A673 (cell line): ENCODE results near the gene LRRC4C. TPM values are rescaled to one million over a fixed set of nuclear protein-coding genes. Genes with fewer than 3 reads are reported as not detected.

Experiments
- BruUV-seq: library from RNA; stranded (reverse); fragments of 400-500 nt; replicated peaks from 2 replicates; lab custom pipeline; 2021; lab: Mats Ljungman, UMichigan
- CTCF ChIA-PET: fragments of 300-600 bp; sonication (Branson Sonifier 250); formaldehyde crosslinking; loops from one replicate; lab custom pipeline; 2022; ENCODE audit warnings: antibody characterized with exemption; lab: Charles Lee
- POLR2A ChIA-PET: fragments of 300-600 bp; sonication (Branson Sonifier 250); formaldehyde crosslinking; loops from one replicate; lab custom pipeline; 2022; ENCODE audit warnings: antibody characterized with exemption; ENCODE audit not compliant: low non-redundant PET; lab: Charles Lee
- DNase-seq: peaks from one replicate; pipeline ENCODE4 v3.0.0-alpha.2; 2015; ENCODE audit warnings: low spot score
- H3K27ac ChIP-seq: fragments of 200-600 bp; sonication (generic); 2 replicates; pipeline ENCODE4 v1.5.1; 2016; ENCODE audit warnings: mixed run types, low read depth, mild to moderate bottlenecking, mixed read lengths, antibody characterized with exemption, low read length; ENCODE audit not compliant: poor library complexity, severe bottlenecking
- H3K27me3 ChIP-seq: fragments of 200-600 bp; sonication (generic); replicated peaks from 2 replicates; pipeline ENCODE4 v1.6.1; 2017; ENCODE audit warnings: mixed run types, low read depth, mild to moderate bottlenecking, mixed read lengths, antibody characterized with exemption, low read length; ENCODE audit not compliant: insufficient read depth, poor library complexity
- H3K36me3 ChIP-seq: fragments of 200-600 bp; sonication (generic); 2 replicates; pipeline ENCODE4 v1.6.1; 2016; ENCODE audit warnings: mixed run types, mild to moderate bottlenecking, mixed read lengths, antibody characterized with exemption, low read length; ENCODE audit not compliant: insufficient read depth, poor library complexity, severe bottlenecking
- H3K4me1 ChIP-seq: fragments of 200-600 bp; sonication (generic); 2 replicates; pipeline ENCODE4 v1.6.1; 2017; ENCODE audit warnings: mixed run types, mild to moderate bottlenecking, mixed read lengths, antibody characterized with exemption, low read length; ENCODE audit not compliant: insufficient read depth, poor library complexity, severe bottlenecking
- H3K4me3 ChIP-seq: fragments of 200-600 bp; sonication (generic); 2 replicates; pipeline ENCODE4 v1.5.1; 2016; ENCODE audit warnings: low read depth, mixed run types, mild to moderate bottlenecking, mixed read lengths, low read length; ENCODE audit not compliant: poor library complexity, severe bottlenecking
- H3K9me3 ChIP-seq: fragments of 200-600 bp; sonication (generic); 2 replicates; pipeline ENCODE4 v1.6.1; 2016; ENCODE audit warnings: mixed run types, low read depth, mild to moderate bottlenecking, mixed read lengths, antibody characterized with exemption, low read length; ENCODE audit not compliant: poor library complexity, severe bottlenecking
- CTCF ChIP-seq: fragments of 300-800, 200-600 bp; sonication (generic); conservative IDR thresholded peaks from 2 replicates; pipeline ENCODE4 v1.5.1; 2017; ENCODE audit warnings: low read depth, mild to moderate bottlenecking, antibody characterized with exemption, low read length, moderate library complexity, mixed read lengths
- EZH2 ChIP-seq: fragments of 200-600 bp; sonication (generic); IDR thresholded peaks from 2 replicates; pipeline ENCODE4 v1.6.1; 2017; ENCODE audit warnings: borderline replicate concordance, low read depth, mild to moderate bottlenecking, mixed read lengths, antibody characterized with exemption, low read length; ENCODE audit not compliant: poor library complexity, severe bottlenecking
- intact Hi-C: fragments of 100-400 bp; cut with micrococcal nuclease; formaldehyde crosslinking; loops from one replicate; pipeline ENCODE4 v1.10.0; 2022; ENCODE audit not compliant: unreplicated experiment
- total RNA-seq: library from RNA; stranded (reverse); gene quantifications from 2 replicates; pipeline ENCODE4 v1.2.3, GENCODE V29; 2021

Gene LRRC4C
- total RNA-seq, 1 experiment from 2014 or later: 38.3 TPM

GRCh38 chr11:40384991-40385390 lies 1074.5 kb downstream of the LRRC4C start:
- BruUV-seq: no TSS peak
- H3K27ac ChIP-seq: no peak overlapping the region
- no peaks in the 10 kb centered on the region for H3K9me3 ChIP-seq
- ChIA-PET POLR2A (no interaction called here), CTCF (no interaction called here)
- H3K4me3 ChIP-seq: no peak overlapping the region
- no peaks in the 10 kb centered on the region for H3K36me3 ChIP-seq
- TF ChIP-seq CTCF (no peak), EZH2 (no peak)
- H3K27me3 ChIP-seq: no peaks in the 10 kb centered on the region
- intact Hi-C loops: no loop called here
- no peaks in the 10 kb centered on the region for H3K4me1 ChIP-seq
- DNase-seq: no peak

GRCh38 chr11:40381481-40381880 lies 1078.0 kb downstream of the LRRC4C start:
- intact Hi-C loops: no loop called here
- CTCF ChIA-PET: no interaction called here
- TF ChIP-seq EZH2: no peak
- no peak for TF ChIP-seq CTCF

GRCh38 chr11:40380835-40381234 lies 1078.6 kb downstream of the LRRC4C start:
- DNase-seq: no peak
- H3K4me3 ChIP-seq: no peak overlapping the region
- intact Hi-C loops: no loop called here
- H3K36me3 ChIP-seq: no peaks in the 10 kb centered on the region
- BruUV-seq: no TSS peak
- ChIA-PET CTCF (no interaction called here), POLR2A (no interaction called here)
- H3K27ac ChIP-seq: no peak overlapping the region
- H3K4me1 ChIP-seq: no peaks in the 10 kb centered on the region
- no peaks in the 10 kb centered on the region for H3K9me3 ChIP-seq
- H3K27me3 ChIP-seq: no peaks in the 10 kb centered on the region
- TF ChIP-seq CTCF (no peak), EZH2 (no peak)

More at GRCh38 chr11:40381481-40381880, 1078.0 kb downstream of the LRRC4C start:
- no peak overlapping the region for H3K4me3 ChIP-seq
- no peak overlapping the region for H3K27ac ChIP-seq
- DNase-seq: no peak
- no peaks in the 10 kb centered on the region for H3K4me1 ChIP-seq
- H3K27me3 ChIP-seq: no peaks in the 10 kb centered on the region
- H3K36me3 ChIP-seq: no peaks in the 10 kb centered on the region
- BruUV-seq: no TSS peak
- POLR2A ChIA-PET: no interaction called here
- H3K9me3 ChIP-seq: no peaks in the 10 kb centered on the region
